ENCODE data around the gene MLPH.

GRCh38 chr2:237558961-237559641, 72.0 kb downstream of the MLPH start:
- TF ChIP-seq CTCF (conservative IDR thresholded peaks at IDR 0.05 in 1 of 2, IDR thresholded peaks at IDR 0.05 in 1 of 2; ENCODE audit: extremely low read depth in 1 of 2, insufficient read depth in 1 of 2, low read depth in 1 of 2, low read length in 2 of 2) (peak in 1 of 2 donors; percentile 25), EZH2 (IDR thresholded peaks at IDR 0.05; ENCODE audit: borderline replicate concordance, low read length) (no peak)

Data from mammary epithelial cell (primary cell).